Measurements from ENCODE around the gene MRFAP1. TPM values are rescaled to one million over a fixed set of nuclear protein-coding genes. Genes with fewer than 3 reads are reported as not detected.
A peak's percentile ranks its signal among the peaks of the same experiment; 100 is the strongest.

The MRFAP1 gene
- total RNA-seq, 1 donor, result 94.1 TPM

DNA sequence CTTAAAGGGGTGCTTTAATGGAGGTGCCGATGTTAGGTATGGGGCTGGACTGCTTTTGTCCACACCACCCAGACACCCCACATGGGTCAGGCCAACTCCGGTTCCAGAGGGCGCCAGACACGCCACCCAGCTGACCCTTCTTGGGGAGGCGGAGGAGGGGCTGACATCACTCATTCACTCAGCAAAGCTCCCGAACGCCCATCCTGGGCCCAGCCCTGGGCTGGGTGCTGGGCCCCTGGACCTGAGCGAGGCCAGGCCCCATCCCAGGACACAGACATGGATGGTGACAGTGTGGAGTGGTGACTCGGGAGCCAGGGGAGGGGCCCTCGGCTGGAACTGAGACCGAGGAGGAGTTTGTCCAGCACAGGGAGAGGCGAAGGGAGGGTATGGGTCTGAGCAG, 37.4 kb upstream of the MRFAP1 start:
- Histone ChIP-seq H3K4me3 (ENCODE audit: insufficient read depth, low read length) (no peak overlapping the region), H3K79me2 (ENCODE audit: insufficient read depth, low read length) (no peaks in the 10 kb centered on the region), H3K4me2 (ENCODE audit: insufficient read depth, low read length) (no peak overlapping the region), H3K27ac (ENCODE audit: low read depth, low read length) (no peak overlapping the region), H3K27me3 (ENCODE audit: insufficient read depth, low read length) (no peaks in the 10 kb centered on the region), H3K9me3 (ENCODE audit: low read depth, low read length) (peaks cover 5% of the 10 kb centered on the region), H3K4me1 (ENCODE audit: insufficient read depth, low read length) (no peaks in the 10 kb centered on the region), H3K36me3 (ENCODE audit: insufficient read depth, low read length) (peaks cover 26% of the 10 kb centered on the region), H4K20me1 (ENCODE audit: insufficient read depth, low read length) (no peaks in the 10 kb centered on the region), H2AFZ (ENCODE audit: low read length) (no peak overlapping the region)
- TF ChIP-seq, protein P1, sequence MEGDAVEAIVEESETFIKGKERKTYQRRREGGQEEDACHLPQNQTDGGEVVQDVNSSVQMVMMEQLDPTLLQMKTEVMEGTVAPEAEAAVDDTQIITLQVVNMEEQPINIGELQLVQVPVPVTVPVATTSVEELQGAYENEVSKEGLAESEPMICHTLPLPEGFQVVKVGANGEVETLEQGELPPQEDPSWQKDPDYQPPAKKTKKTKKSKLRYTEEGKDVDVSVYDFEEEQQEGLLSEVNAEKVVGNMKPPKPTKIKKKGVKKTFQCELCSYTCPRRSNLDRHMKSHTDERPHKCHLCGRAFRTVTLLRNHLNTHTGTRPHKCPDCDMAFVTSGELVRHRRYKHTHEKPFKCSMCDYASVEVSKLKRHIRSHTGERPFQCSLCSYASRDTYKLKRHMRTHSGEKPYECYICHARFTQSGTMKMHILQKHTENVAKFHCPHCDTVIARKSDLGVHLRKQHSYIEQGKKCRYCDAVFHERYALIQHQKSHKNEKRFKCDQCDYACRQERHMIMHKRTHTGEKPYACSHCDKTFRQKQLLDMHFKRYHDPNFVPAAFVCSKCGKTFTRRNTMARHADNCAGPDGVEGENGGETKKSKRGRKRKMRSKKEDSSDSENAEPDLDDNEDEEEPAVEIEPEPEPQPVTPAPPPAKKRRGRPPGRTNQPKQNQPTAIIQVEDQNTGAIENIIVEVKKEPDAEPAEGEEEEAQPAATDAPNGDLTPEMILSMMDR (IDR thresholded peaks at IDR 0.05; ENCODE audit: extremely low read depth, low read depth, low read length), result no peak
- peak; percentile 49 for DNase-seq (ENCODE audit: insufficient read length, low spot score, missing footprints)

DNA sequence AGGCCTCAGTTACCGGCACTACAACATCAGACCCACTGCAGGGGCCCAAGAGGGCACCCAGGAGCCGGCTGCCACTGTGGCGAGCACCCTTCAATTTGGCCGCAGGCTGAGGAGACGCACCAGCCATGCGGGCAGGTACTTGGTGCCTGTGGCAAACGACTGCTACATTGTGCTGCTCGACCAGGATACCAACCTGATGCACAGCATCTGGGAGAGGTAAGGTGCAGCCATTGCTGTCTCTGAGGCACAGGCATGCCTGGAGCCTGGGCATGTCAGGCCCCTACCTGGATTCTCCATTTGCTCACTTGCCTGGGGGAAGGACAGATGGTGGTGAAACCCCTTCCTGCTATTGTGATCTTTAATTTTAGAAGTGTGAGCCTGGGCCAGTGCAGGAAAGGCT, 35.4 kb upstream of the MRFAP1 start:
- no peak overlapping the region for H3K4me2 ChIP-seq (ENCODE audit: insufficient read depth, low read length)
- no peak overlapping the region for H3K27ac ChIP-seq (ENCODE audit: low read depth, low read length)
- TF ChIP-seq, protein P1 (IDR thresholded peaks at IDR 0.05; ENCODE audit: extremely low read depth, low read depth, low read length), result no peak
- H3K36me3 ChIP-seq (ENCODE audit: insufficient read depth, low read length), result peaks cover 32% of the 10 kb centered on the region
- H2AFZ ChIP-seq (ENCODE audit: low read length), result no peak overlapping the region
- H3K27me3 ChIP-seq (ENCODE audit: insufficient read depth, low read length), result no peaks in the 10 kb centered on the region
- H4K20me1 ChIP-seq (ENCODE audit: insufficient read depth, low read length), result no peaks in the 10 kb centered on the region
- no peaks in the 10 kb centered on the region for H3K4me1 ChIP-seq (ENCODE audit: insufficient read depth, low read length)
- DNase-seq (ENCODE audit: insufficient read length, low spot score, missing footprints), result peak; percentile 34
- no peak overlapping the region for H3K4me3 ChIP-seq (ENCODE audit: insufficient read depth, low read length)
- H3K9me3 ChIP-seq (ENCODE audit: low read depth, low read length), result peaks cover 5% of the 10 kb centered on the region
- H3K79me2 ChIP-seq (ENCODE audit: insufficient read depth, low read length), result no peaks in the 10 kb centered on the region

DNA sequence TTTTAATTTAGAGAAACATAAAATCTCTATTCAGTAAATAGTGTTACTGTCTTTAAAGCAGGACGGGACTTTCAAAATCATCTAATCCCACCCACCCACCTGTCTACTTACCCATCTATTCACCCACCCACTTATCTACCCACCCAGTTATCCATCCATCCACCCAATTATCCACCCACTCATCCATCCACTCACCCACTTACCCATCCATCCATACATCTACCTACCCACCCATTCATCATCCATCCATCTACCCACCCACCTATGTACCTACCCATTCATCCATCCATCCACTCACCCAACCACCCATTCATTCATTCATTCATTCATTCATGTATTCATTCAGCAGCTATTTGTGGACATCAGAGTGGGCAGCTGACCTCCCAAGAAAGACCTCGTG, 34.9 kb upstream of the MRFAP1 start:
- Histone ChIP-seq H3K9me3 (ENCODE audit: low read depth, low read length) (peaks cover 5% of the 10 kb centered on the region), H3K4me1 (ENCODE audit: insufficient read depth, low read length) (no peaks in the 10 kb centered on the region), H3K27ac (ENCODE audit: low read depth, low read length) (no peak overlapping the region), H3K4me3 (ENCODE audit: insufficient read depth, low read length) (no peak overlapping the region), H3K79me2 (ENCODE audit: insufficient read depth, low read length) (no peaks in the 10 kb centered on the region), H3K27me3 (ENCODE audit: insufficient read depth, low read length) (no peaks in the 10 kb centered on the region), H2AFZ (ENCODE audit: low read length) (no peak overlapping the region), H4K20me1 (ENCODE audit: insufficient read depth, low read length) (no peaks in the 10 kb centered on the region), H3K36me3 (ENCODE audit: insufficient read depth, low read length) (peaks cover 31% of the 10 kb centered on the region), H3K4me2 (ENCODE audit: insufficient read depth, low read length) (no peak overlapping the region)
- TF ChIP-seq, protein P1 (IDR thresholded peaks at IDR 0.05; ENCODE audit: extremely low read depth, low read depth, low read length), result no peak
- no peak for DNase-seq (ENCODE audit: insufficient read length, low spot score, missing footprints)

DNA sequence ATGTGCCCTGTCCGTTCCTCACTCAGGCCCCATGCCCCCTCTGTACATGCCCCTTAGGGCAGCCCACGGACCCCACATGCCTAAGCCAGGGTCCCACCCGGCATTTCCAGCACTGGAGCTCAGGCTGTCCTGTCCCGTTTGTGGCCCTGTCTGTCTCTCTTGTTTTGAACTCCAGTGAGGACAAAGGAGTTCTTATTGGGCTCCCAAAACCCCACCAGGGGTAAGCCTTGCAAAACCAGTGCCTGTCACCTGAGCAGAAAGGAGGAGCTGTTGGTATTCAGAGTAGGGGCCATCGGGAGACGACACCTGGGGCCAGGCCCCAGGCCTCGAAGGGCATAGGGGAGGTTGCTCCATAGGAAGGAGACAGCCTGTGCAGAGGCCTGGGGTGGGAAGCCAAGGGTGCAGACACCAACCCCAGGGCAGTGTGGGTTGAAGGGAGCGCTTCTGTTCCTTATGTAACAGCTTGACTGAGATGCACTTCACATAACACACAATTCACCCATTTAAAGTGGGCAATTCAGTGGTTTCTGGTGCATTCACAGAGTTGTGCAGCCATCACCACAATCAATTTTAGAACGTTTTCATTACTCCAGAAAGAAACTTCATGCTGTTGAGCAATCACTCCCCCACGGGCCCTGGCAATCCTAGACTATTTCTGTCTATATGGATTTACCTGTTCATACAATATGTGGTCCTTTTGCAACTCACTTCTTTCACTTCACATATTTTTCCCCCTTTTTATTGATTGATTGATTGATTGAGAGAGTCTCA, 33.8 kb upstream of the MRFAP1 start:
- Histone ChIP-seq H3K79me2 (ENCODE audit: insufficient read depth, low read length) (no peaks in the 10 kb centered on the region), H3K27ac (ENCODE audit: low read depth, low read length) (no peak overlapping the region), H2AFZ (ENCODE audit: low read length) (no peak overlapping the region), H4K20me1 (ENCODE audit: insufficient read depth, low read length) (no peaks in the 10 kb centered on the region), H3K27me3 (ENCODE audit: insufficient read depth, low read length) (no peaks in the 10 kb centered on the region), H3K36me3 (ENCODE audit: insufficient read depth, low read length) (peaks cover 31% of the 10 kb centered on the region), H3K9me3 (ENCODE audit: low read depth, low read length) (peaks cover 5% of the 10 kb centered on the region), H3K4me3 (ENCODE audit: insufficient read depth, low read length) (no peak overlapping the region), H3K4me2 (ENCODE audit: insufficient read depth, low read length) (no peak overlapping the region), H3K4me1 (ENCODE audit: insufficient read depth, low read length) (no peaks in the 10 kb centered on the region)
- TF ChIP-seq, protein P1 (IDR thresholded peaks at IDR 0.05; ENCODE audit: extremely low read depth, low read depth, low read length), result no peak
- peak; percentile 18 for DNase-seq (ENCODE audit: insufficient read length, low spot score, missing footprints)

Measured in osteoblast (primary cell).